ENCODE data around the gene PSG6.
"Not testable (repeated sequence)": the region's sequence is repeated elsewhere in the genome, so short reads cannot be mapped to it uniquely, and the experiment has no call there.

DNA sequence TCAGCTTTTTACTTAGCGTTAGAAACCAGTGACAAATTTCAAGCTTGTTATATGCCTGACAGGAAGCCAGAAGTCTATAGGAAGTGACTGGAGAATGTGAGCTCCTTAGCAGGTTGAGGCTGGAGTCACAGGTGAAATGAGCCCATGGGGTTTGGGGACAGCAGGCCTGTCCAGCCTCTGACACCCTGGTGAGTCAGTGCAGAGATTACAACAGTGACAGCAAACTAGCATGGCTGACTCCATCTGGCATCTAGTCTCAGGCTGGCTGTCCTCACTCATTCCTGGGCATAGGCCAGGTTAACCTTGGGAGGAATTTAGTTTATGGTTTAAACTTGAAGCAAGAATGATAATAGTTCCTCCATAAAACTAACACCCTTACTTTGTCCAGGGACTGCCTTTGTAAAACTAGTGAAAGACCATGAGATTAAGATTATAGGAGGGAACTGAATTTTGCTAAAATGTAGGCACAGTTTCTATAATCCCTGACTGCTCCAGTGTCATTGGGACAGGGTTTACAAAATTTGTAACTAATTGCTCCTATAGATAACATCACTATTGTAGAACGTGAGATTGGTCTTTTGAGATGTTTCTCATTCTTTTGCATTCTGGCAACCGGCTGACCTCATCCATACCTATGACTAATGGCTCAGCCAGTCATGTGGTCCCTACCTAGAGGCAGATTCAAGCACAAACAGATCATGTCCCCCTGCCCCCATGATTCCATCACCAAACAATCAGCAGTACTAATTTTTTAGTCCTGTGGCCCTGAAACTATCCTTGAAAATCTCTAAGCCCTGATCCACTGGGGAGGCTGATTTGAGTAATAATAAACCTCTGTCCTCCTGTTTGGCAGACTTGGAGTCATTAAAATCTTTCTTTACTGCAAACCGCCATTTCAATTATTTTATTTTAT, 42.5 kb downstream of the PSG6 start:
- TF ChIP-seq EZH2 (IDR thresholded peaks at IDR 0.05; ENCODE audit: insufficient read depth, poor library complexity, severe bottlenecking); EZH2phosphoT487 (IDR thresholded peaks at IDR 0.05; ENCODE audit: insufficient read depth, low read depth): not testable (repeated sequence)
